Mucosa of rectum (tissue), 2 donors: ENCODE measurements around the gene LINGO4.

Experiments used
- H3K27ac ChIP-seq, 2 donors: one replicate each; pipeline ENCODE4 v1.7.0; 2013; ENCODE audit warnings: inconsistent platforms in 2 of 2, low read depth in 2 of 2, low read length in 2 of 2
- H3K27me3 ChIP-seq, 2 donors: one replicate each; pipeline ENCODE4 v1.7.0; 2013; ENCODE audit warnings: low read length in 2 of 2; ENCODE audit not compliant: control insufficient read depth in 2 of 2, insufficient read depth in 2 of 2
- H3K36me3 ChIP-seq, 2 donors: one replicate each; pipeline ENCODE4 v1.7.0; 2013; ENCODE audit warnings: low read length in 2 of 2; ENCODE audit not compliant: control insufficient read depth in 2 of 2, insufficient read depth in 2 of 2
- H3K4me1 ChIP-seq, 2 donors: one replicate each; pipeline ENCODE4 v1.7.0; 2013; ENCODE audit warnings: low read length in 2 of 2, mild to moderate bottlenecking in 1 of 2; ENCODE audit not compliant: control insufficient read depth in 2 of 2, insufficient read depth in 2 of 2
- H3K4me3 ChIP-seq, 2 donors: one replicate each; pipeline ENCODE4 v1.7.0; 2013; ENCODE audit warnings: low read length in 2 of 2
- H3K9ac ChIP-seq, 2 donors: one replicate each; pipeline ENCODE4 v1.7.0; 2013; ENCODE audit warnings: low read length in 2 of 2, low read depth in 1 of 2, mild to moderate bottlenecking in 1 of 2
- H3K9me3 ChIP-seq, 2 donors: one replicate each; pipeline ENCODE4 v1.7.0; 2013; ENCODE audit warnings: low read length in 2 of 2; ENCODE audit not compliant: control insufficient read depth in 2 of 2
- donor health status: healthy.
- donor health status: Normal muscosa, but diverticular disease.

The LINGO4 gene

DNA sequence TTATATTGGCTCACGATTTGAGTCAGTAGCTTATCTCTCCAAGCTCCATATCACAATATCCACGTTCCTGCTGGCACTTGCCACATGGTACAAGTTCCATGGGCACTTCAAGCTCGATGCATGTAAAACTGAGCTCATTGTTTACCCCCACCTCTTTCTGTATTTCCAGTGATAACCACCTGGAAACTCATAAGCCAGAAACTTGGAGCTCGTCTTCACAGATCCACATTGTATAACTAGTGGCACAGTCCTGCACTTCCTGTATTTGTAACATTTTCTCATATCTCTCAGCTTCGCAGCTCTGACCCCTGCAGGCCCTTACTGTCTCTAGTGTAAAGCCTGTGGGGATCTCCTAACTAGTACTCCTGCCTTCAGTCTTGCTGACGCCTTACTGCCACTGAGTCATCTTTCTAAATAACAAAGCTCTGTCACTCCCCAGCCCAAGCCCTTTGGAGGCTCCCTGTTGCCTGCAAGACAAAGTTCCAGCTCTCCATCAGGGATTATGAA lies 40.9 kb upstream of the LINGO4 start:
- Histone ChIP-seq H3K4me3 (no peak overlapping the region), H3K9ac (no peak overlapping the region), H3K27ac (no peak overlapping the region), H3K36me3 (no peaks in the 10 kb centered on the region), H3K9me3 (no peaks in the 10 kb centered on the region), H3K4me1 (no peaks in the 10 kb centered on the region), H3K27me3 (no peaks in the 10 kb centered on the region)

DNA sequence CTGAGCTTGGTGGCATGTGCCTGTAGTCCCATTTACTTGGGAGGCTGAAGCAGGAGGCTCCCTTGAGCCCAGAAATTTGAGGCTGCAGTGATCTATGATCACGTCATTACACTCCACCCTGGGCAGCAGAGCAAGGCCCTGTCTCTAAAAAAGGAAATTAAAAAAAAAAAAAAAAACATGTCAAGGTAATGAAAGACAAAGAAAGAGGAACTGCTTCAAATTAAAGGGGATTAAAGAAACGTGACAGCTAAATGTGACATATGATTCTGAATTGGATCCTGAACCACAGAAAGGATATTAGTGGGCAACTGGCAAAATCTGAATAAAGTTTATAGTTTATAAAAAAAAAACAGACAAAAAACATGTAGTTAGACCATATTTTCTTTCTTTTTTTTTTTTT lies 38.2 kb upstream of the LINGO4 start:
- no peak overlapping the region for H3K9ac ChIP-seq
- H3K36me3 ChIP-seq = no peaks in the 10 kb centered on the region
- no peak overlapping the region for H3K4me3 ChIP-seq
- H3K4me1 ChIP-seq = peaks cover 11 to 17% of the 10 kb centered on the region in 2 donors
- no peaks in the 10 kb centered on the region for H3K9me3 ChIP-seq
- no peak overlapping the region for H3K27ac ChIP-seq
- peaks cover 3 to 6% of the 10 kb centered on the region in 2 donors for H3K27me3 ChIP-seq

DNA sequence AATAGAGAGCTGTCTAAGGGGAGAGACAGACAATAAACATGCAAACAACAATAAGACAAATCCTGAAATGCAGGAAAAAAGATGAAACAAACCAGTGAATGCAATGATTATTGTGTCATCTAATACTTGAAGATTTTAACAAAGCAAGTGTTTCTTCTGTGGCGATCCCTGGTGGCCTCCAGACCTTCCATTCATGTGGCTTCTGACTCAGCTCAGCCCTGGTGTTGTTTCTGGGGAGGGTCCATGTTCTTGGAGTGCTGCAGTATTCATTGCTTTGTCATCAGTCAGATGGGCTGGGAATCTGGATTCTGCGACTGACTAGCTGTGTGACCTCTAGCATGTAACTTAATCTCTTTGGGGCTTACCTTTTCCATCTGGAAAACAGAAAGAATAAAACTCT lies 35.9 kb upstream of the LINGO4 start:
- H3K36me3 ChIP-seq = no peaks in the 10 kb centered on the region
- no peaks in the 10 kb centered on the region for H3K9me3 ChIP-seq
- H3K27ac ChIP-seq = peak overlapping the region in 1 of 2 donors; percentile 90
- peaks cover 20 to 29% of the 10 kb centered on the region in 2 donors for H3K4me1 ChIP-seq
- no peak overlapping the region for H3K4me3 ChIP-seq
- peaks cover 3 to 6% of the 10 kb centered on the region in 2 donors for H3K27me3 ChIP-seq
- no peak overlapping the region for H3K9ac ChIP-seq

DNA sequence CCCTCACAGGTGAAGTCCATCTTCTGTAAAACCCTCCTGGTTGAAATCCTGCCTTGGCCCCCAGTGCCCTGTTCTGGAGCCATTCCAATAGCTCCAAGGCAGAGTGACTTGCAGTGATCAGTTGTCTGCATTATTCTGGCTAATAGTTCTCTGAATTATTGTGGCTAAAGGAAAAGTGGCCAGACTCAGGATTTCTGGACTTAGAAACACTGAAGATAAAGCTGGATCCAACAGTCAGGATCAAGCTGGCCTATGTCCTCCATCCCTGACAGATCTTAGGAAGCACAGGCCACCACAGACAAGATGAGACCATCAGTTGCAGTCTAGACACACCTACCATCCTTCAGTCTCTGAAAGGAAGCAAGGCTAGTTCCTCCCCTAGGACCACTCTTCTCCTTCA lies 35.2 kb upstream of the LINGO4 start:
- peak overlapping the region; percentile 83 to 86 for H3K9ac ChIP-seq
- peaks cover 3 to 6% of the 10 kb centered on the region in 2 donors for H3K27me3 ChIP-seq
- no peaks in the 10 kb centered on the region for H3K9me3 ChIP-seq
- H3K4me3 ChIP-seq = peak overlapping the region; percentile 67 to 77
- peaks cover 20 to 30% of the 10 kb centered on the region in 2 donors for H3K4me1 ChIP-seq
- peak overlapping the region; percentile 90 to 95 for H3K27ac ChIP-seq
- no peaks in the 10 kb centered on the region for H3K36me3 ChIP-seq

DNA sequence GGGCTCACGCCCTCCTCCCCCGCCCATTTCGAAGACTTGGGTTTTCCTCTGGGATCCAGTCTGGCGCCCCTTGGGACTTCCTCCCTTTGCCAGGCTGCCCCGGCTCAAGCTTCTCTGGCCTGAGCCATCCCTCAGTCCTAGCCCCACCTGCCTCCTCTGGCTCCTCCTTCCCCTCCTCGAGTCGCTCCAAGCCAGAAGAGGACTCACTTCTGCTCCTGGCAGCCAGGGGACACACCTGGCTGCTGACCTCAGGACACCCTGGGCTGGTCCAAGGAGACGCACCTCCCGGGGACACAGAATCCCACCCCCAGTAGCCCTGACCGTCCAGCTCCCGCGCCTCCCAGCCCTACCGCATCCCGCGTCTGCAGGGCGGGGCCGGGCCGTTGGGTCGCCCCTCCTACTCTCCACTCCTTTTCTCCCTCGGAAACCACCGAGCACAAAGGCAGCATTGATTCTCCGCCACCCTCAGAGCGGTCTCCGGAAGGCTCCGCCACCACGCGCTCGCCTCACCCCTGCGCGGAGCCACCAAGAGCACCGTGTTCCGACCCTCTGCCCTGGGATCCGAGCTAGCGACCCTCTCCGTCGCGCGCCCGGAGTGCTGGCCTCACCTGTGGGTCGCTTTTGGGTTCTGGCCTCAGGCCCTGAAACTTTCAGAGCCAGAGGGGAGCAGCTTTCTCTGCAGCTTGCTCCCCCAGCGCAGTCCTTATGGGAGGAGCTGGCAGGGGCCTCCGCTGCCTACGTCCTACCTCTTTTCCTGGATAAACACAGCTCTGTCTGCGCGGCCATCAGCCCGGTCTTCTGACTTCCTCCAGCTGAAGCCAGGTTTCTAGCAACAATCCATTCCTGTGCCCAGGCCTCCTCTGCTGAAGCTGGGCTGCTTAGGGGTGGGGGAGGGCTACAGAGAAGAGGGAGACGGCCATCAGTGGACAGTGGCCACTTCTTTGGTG lies 34.5 kb upstream of the LINGO4 start, which contains the start of gene C2CD4D:
Gene C2CD4D (minus strand): TSS at position 364 of the 947 bp plus-strand sequence. CDS start 831 bp downstream, outside the sequence.
- H3K36me3 ChIP-seq = no peaks in the 10 kb centered on the region
- peaks cover 20 to 30% of the 10 kb centered on the region in 2 donors for H3K4me1 ChIP-seq
- peak within 1 kb of the TSS; percentile 90 to 95 for H3K27ac ChIP-seq
- peak within 1 kb of the TSS; percentile 67 to 77 for H3K4me3 ChIP-seq
- H3K27me3 ChIP-seq = peaks cover 3 to 6% of the 10 kb centered on the region in 2 donors
- H3K9me3 ChIP-seq = no peaks in the 10 kb centered on the region
- peak within 1 kb of the TSS; percentile 83 to 86 for H3K9ac ChIP-seq

DNA sequence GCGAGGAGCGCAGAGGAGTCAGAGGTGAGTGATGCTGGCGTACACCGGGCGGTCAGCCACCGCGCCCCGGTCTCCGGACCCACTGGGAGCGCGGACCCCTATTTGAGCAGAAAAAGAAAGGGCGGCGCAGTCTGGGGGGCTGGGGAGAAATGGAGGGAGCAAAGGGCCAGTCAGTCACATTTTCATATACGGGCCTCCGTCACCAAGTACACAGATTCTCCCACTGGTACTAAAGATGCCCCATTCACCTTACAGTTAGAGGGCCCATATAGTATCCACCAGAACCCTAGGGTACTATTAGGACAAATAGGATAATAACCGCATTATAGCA lies 33.8 kb upstream of the LINGO4 start:
- peak overlapping the region; percentile 83 to 86 for H3K9ac ChIP-seq
- peaks cover 22 to 32% of the 10 kb centered on the region in 2 donors for H3K4me1 ChIP-seq
- no peaks in the 10 kb centered on the region for H3K9me3 ChIP-seq
- H3K36me3 ChIP-seq = no peaks in the 10 kb centered on the region
- peak overlapping the region; percentile 67 to 77 for H3K4me3 ChIP-seq
- peaks cover 3 to 6% of the 10 kb centered on the region in 2 donors for H3K27me3 ChIP-seq
- H3K27ac ChIP-seq = peak overlapping the region; percentile 90 to 95

DNA sequence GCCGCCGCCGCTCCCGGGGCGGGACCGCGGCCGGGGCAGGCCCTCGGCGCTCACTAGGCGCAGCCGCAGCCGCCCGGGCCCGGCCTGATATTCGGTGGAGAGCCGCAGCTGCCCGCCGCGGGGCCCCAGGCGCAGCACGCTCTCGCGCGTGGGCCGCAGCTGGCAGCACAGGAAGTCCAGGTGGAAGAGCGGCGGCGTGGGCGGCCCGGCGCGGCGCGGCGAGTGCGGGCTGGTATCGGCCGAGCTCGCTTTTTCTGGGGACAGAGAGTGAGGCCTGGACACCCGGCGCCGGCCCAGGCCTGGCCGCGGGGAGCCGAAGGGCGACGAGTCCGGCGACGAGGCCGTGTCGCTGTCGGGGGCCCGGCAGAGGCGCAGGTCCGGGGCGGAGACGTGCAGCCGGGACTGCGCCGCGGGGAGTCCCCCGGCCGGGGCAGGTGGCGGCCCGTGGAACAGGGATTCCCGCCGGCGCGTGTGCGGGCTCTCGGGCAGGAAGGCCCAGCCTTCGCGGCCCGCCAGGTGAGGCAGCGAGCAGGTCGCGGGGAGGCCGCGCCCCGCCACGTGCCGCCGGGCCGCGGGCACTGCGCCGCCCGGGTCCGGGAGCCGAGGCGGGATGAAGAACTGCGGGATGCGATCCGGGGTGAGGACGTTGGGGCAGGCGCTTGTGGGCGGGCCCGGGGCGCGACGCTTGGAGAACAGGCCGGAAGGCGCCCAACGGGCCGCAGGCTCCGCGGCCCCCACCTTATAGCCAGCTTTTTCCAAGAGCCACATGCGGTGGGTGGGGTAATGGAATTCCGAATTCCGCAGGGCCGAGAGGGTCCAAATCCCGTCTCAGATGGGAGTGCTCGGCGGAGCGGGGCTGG lies 33.2 kb upstream of the LINGO4 start:
- Histone ChIP-seq H3K27me3 (peaks cover 3 to 6% of the 10 kb centered on the region in 2 donors), H3K36me3 (no peaks in the 10 kb centered on the region), H3K9ac (peak overlapping the region in 1 of 2 donors; percentile 83), H3K4me1 (peaks cover 27 to 38% of the 10 kb centered on the region in 2 donors), H3K9me3 (no peaks in the 10 kb centered on the region), H3K27ac (peak overlapping the region in 1 of 2 donors; percentile 90), H3K4me3 (peak overlapping the region; percentile 11 to 77)

DNA sequence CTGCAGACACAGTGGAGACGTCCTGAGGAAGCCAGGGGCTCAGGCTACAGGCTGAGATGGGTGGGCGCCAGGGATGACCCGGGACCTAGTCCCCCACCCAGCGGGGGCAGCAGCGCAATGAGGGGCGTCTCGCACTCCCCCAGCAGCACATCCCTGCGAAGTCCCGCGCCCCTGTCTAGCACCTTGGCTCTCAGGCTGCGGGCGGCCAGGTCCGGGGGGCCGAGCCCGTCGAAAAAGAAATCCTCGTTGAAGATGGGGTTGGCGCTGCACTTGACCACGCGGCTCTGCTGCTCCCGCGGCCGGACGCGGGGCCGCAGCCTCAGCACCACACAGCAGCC lies 32.6 kb upstream of the LINGO4 start:
- peaks cover 29 to 43% of the 10 kb centered on the region in 2 donors for H3K4me1 ChIP-seq
- H3K36me3 ChIP-seq = no peaks in the 10 kb centered on the region
- peak overlapping the region; percentile 74 to 84 for H3K27ac ChIP-seq
- no peak overlapping the region for H3K4me3 ChIP-seq
- no peaks in the 10 kb centered on the region for H3K9me3 ChIP-seq
- H3K9ac ChIP-seq = no peak overlapping the region
- peaks cover 3 to 6% of the 10 kb centered on the region in 2 donors for H3K27me3 ChIP-seq

DNA sequence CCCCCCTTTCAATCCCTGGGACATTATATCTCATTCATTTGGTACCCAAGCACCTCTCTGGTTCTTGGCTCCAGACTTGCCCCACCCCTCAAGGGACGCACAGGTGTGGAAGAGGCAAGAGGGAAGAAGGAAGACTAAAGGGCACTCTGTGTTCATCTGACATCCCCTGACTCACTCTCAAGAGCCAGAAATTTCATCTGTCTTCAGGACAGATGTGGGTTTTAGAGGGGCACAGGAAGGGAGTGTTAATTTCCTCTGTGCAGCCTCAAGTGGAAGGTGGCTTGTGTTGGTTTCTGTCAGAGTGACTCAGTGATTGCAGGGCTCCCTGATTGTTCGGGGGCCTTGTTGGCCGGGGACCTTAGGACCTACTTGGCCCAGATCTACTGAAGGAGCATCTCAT lies 32.0 kb upstream of the LINGO4 start:
- Histone ChIP-seq H3K4me1 (peaks cover 36 to 50% of the 10 kb centered on the region in 2 donors), H3K9me3 (no peaks in the 10 kb centered on the region), H3K36me3 (no peaks in the 10 kb centered on the region), H3K27me3 (peaks cover 3 to 6% of the 10 kb centered on the region in 2 donors), H3K4me3 (no peak overlapping the region), H3K27ac (peak overlapping the region; percentile 74 to 84), H3K9ac (peak overlapping the region in 1 of 2 donors; percentile 50)
